ENCODE data around the gene PPM1D. TPM values are rescaled to one million over a fixed set of nuclear protein-coding genes. Genes with fewer than 3 reads are reported as not detected.

PPM1D gene
- total and polyA plus RNA-seq, 2 of the 13 experiments (the other 11 are each of a cell fraction or from before 2014, with no cell fraction given): 8.0 to 26.2 TPM

DNA sequence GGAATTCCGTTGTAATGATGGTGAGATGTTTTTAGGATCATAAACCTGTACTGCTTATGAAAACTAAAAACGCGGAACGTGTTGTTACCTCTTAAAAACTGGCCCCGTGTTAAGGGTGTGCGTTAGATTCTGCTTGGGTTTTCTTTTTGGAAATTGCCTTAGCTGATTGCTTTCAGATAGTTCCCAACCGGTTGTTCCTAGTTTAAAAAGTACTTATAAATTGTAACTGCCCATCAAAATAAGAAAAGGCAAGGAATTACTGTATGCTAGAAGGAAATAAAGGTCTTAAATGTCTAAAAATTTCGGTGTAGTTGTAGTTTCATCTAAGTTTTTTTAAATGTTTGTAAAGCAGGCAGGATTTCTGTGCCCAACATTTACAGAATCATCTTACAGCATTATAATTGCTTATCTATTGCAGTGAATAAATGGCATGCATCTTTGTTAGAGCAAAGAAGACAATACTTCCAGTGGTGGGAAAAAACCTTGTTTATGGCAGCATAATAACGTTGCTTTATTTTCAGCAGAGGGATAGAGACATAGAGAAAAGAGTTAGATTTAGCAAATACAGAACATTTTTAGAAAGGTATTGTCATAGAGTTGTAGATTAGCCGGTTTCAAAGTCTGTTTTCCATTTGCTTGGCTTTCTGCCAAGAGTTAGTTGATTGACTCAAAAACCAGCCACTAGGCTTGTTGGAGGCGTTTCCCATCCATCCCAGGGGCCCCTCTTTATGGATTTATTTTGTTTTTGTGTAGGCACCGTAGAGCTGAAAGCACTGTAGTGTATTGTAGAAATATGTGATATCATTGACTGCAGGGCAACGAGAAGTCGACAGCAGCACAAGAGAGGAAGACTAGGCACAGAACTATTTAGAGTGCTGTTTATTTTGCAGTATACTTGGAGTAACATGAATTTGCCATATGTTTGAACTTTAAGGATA lies 1.7 kb downstream of the PPM1D start (continued):
- TF ChIP-seq, protein P1, sequence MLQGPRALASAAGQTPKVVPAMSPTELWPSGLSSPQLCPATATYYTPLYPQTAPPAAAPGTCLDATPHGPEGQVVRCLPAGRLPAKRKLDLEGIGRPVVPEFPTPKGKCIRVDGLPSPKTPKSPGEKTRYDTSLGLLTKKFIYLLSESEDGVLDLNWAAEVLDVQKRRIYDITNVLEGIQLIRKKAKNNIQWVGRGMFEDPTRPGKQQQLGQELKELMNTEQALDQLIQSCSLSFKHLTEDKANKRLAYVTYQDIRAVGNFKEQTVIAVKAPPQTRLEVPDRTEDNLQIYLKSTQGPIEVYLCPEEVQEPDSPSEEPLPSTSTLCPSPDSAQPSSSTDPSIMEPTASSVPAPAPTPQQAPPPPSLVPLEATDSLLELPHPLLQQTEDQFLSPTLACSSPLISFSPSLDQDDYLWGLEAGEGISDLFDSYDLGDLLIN (CRISPR knock-in tag; IDR thresholded peaks at IDR 0.05; ENCODE audit: borderline replicate concordance): no peak
- TF ChIP-seq, protein P2, sequence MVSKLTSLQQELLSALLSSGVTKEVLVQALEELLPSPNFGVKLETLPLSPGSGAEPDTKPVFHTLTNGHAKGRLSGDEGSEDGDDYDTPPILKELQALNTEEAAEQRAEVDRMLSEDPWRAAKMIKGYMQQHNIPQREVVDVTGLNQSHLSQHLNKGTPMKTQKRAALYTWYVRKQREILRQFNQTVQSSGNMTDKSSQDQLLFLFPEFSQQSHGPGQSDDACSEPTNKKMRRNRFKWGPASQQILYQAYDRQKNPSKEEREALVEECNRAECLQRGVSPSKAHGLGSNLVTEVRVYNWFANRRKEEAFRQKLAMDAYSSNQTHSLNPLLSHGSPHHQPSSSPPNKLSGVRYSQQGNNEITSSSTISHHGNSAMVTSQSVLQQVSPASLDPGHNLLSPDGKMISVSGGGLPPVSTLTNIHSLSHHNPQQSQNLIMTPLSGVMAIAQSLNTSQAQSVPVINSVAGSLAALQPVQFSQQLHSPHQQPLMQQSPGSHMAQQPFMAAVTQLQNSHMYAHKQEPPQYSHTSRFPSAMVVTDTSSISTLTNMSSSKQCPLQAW (CRISPR knock-in tag; IDR thresholded peaks at IDR 0.05): no peak
- TF ChIP-seq NBN (conservative IDR thresholded peaks at IDR 0.05) (no peak), TAF1 (CRISPR knock-in tag; IDR thresholded peaks at IDR 0.05) (peak; percentile 45; the same call in 1 of the 2 replicates), SOX6 (IDR thresholded peaks at IDR 0.05) (no peak), SOX6 (CRISPR knock-in tag; IDR thresholded peaks at IDR 0.05) (peak; percentile 73), MBD4 (IDR thresholded peaks at IDR 0.05; ENCODE audit: borderline replicate concordance, low read length) (peak; percentile 13; the same call in 1 of the 2 replicates), ZNF33A (CRISPR knock-in tag; IDR thresholded peaks at IDR 0.05; ENCODE audit: borderline replicate concordance) (no peak), KDM5A (IDR thresholded peaks at IDR 0.05; ENCODE audit: borderline replicate concordance, low read length) (peak; percentile 86), ATAD3A (CRISPR knock-in tag; IDR thresholded peaks at IDR 0.05) (no peak), CENPX (CRISPR knock-in tag; IDR thresholded peaks at IDR 0.05) (no peak), CBFB (CRISPR knock-in tag; IDR thresholded peaks at IDR 0.05) (no peak)
- TF ChIP-seq, protein P3, sequence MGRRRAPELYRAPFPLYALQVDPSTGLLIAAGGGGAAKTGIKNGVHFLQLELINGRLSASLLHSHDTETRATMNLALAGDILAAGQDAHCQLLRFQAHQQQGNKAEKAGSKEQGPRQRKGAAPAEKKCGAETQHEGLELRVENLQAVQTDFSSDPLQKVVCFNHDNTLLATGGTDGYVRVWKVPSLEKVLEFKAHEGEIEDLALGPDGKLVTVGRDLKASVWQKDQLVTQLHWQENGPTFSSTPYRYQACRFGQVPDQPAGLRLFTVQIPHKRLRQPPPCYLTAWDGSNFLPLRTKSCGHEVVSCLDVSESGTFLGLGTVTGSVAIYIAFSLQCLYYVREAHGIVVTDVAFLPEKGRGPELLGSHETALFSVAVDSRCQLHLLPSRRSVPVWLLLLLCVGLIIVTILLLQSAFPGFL (CRISPR knock-in tag; IDR thresholded peaks at IDR 0.05): no peak
- TF ChIP-seq, protein P4, sequence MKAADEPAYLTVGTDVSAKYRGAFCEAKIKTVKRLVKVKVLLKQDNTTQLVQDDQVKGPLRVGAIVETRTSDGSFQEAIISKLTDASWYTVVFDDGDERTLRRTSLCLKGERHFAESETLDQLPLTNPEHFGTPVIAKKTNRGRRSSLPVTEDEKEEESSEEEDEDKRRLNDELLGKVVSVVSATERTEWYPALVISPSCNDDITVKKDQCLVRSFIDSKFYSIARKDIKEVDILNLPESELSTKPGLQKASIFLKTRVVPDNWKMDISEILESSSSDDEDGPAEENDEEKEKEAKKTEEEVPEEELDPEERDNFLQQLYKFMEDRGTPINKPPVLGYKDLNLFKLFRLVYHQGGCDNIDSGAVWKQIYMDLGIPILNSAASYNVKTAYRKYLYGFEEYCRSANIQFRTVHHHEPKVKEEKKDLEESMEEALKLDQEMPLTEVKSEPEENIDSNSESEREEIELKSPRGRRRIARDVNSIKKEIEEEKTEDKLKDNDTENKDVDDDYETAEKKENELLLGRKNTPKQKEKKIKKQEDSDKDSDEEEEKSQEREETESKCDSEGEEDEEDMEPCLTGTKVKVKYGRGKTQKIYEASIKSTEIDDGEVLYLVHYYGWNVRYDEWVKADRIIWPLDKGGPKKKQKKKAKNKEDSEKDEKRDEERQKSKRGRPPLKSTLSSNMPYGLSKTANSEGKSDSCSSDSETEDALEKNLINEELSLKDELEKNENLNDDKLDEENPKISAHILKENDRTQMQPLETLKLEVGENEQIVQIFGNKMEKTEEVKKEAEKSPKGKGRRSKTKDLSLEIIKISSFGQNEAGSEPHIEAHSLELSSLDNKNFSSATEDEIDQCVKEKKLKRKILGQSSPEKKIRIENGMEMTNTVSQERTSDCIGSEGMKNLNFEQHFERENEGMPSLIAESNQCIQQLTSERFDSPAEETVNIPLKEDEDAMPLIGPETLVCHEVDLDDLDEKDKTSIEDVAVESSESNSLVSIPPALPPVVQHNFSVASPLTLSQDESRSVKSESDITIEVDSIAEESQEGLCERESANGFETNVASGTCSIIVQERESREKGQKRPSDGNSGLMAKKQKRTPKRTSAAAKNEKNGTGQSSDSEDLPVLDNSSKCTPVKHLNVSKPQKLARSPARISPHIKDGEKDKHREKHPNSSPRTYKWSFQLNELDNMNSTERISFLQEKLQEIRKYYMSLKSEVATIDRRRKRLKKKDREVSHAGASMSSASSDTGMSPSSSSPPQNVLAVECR (CRISPR knock-in tag; IDR thresholded peaks at IDR 0.05; ENCODE audit: borderline replicate concordance): peak; percentile 38; the same call in 1 of the 2 replicates
- TF ChIP-seq, protein P5, sequence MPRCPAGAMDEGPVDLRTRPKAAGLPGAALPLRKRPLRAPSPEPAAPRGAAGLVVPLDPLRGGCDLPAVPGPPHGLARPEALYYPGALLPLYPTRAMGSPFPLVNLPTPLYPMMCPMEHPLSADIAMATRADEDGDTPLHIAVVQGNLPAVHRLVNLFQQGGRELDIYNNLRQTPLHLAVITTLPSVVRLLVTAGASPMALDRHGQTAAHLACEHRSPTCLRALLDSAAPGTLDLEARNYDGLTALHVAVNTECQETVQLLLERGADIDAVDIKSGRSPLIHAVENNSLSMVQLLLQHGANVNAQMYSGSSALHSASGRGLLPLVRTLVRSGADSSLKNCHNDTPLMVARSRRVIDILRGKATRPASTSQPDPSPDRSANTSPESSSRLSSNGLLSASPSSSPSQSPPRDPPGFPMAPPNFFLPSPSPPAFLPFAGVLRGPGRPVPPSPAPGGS (CRISPR knock-in tag; IDR thresholded peaks at IDR 0.05): no peak
- TF ChIP-seq, protein P6, sequence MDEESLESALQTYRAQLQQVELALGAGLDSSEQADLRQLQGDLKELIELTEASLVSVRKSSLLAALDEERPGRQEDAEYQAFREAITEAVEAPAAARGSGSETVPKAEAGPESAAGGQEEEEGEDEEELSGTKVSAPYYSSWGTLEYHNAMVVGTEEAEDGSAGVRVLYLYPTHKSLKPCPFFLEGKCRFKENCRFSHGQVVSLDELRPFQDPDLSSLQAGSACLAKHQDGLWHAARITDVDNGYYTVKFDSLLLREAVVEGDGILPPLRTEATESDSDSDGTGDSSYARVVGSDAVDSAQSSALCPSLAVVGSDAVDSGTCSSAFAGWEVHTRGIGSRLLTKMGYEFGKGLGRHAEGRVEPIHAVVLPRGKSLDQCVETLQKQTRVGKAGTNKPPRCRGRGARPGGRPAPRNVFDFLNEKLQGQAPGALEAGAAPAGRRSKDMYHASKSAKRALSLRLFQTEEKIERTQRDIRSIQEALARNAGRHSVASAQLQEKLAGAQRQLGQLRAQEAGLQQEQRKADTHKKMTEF (CRISPR knock-in tag; IDR thresholded peaks at IDR 0.05): peak; percentile 43

Data from HepG2 (cell line).